NCI-H2171 (cell line): ENCODE measurements around the gene FTSJ3.
"Not testable (repeated sequence)": the region's sequence is repeated elsewhere in the genome, so short reads cannot be mapped to it uniquely, and the experiment has no call there.

ENCODE experiments used
- DNase-seq: peaks from one replicate; lab custom pipeline; 2025; lab: John Stamatoyannopoulos, UW

Gene FTSJ3

DNA sequence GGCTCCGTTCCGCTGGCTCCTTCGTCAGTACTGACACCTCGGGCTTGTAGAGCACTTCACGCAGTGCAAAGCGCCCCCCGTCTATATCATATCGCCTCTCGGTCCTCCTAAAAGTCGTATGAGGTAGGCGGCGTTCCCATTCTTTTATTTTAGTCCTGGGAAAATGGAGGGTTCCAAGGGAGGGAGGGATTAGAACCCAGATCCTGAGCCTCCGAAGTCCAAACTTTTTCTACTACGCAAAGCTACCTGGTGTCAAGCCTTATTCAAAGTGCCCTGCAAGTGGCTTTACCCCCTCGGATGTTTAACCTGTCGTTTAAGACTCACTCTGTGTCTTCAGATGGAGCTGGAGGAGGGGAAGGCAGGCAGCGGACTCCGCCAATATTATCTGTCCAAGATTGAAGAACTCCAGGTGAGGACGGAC lies 348 bp upstream of the FTSJ3 start:
- DNase-seq, result no peak

DNA sequence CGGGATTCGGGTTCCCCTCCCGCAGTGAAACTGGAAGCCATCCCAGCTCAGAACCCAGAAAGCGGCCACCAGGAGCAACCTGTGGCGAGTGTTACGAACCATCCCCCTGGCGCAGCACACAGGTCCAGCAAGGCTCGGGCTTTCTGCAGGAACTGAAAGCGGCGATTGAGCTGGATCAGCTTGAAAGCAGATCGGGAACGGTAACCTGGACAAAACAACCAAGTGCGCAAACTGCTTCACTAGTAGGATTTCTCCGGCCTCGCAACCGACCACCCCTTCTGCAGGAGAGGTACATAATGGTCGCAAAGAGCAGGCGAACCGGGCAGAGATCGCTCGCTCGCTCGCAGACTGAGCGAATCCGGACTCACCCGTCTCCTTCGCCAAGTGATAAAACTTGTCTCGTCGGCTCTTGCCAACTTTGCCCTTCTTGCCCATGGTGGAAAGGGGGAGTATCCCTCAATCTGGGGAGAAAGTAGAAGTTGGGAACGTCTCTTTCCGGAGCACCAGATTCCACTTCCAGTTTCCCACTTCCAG lies 928 bp downstream of the FTSJ3 start:
- DNase-seq, result no peak

DNA sequence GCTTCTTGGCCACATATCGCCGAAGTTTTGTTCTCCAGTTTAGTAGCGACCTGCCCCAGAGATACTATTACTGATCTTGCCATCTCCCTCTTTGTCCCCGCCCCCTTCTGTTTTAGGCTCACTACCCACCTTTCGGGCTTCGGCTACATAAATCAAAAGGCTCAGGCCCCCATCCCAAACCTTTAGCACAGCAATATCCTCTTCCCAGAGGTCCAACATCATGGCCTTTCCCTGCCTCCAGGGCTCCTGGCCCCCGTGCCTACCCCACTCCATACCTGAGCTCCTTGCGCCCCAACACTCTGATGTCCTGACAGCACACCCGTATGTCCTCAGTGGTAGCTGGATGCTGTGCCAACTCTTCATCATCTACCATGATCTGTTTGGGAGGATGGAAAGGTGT lies 3.1 kb downstream of the FTSJ3 start:
- no peak for DNase-seq

DNA sequence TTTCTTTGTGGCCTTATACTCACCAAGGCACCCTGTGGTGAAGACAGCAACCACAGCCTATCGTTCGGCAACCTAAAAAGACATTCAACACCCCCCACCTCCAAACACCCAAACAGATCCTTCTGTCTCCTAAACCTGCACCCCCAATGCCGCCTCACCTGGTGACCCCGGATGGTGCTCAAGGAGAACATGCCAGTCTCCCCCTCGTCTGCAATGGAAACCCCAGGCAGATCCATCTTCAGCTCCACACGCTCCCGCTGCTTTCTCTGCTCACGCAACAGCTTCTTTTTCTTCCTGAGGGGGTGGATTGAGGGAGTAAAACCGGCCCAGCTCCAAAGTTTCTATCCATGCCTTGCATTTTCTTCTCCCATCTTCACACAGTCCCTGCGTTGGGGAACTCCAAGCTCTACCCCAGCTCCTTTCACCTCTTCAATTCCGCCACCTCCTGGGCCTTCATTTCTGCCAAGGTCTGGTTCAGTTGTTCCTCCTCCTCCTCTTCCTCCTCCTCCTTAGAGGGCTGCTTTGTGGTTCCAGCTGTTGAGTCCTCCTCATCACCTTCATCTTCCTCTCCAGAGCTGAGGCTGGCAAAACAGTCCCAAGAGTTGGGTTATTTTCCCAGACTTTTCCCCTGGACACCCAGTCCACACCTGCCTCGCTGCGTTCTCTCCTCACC lies 3.7 kb downstream of the FTSJ3 start:
- no peak for DNase-seq

DNA sequence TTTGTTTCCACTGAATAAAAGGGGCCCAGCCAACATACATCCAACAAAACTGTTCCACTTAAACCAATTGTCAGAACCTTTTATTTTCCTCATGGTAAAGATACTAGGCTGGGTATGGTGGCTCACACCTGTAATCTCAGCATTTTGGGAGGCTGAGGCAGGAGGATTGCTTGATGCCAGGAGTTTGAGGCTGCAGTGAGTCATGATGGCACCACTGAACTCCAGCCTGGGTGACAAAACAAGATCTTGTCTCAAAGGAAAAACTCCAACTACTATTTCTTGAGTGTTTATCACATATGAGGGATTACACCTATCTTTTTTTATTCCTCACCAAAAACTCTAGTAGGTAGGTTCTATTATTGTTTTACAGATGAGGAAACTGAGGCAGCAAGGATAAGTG lies 4.9 kb downstream of the FTSJ3 start:
- DNase-seq, result no peak

DNA sequence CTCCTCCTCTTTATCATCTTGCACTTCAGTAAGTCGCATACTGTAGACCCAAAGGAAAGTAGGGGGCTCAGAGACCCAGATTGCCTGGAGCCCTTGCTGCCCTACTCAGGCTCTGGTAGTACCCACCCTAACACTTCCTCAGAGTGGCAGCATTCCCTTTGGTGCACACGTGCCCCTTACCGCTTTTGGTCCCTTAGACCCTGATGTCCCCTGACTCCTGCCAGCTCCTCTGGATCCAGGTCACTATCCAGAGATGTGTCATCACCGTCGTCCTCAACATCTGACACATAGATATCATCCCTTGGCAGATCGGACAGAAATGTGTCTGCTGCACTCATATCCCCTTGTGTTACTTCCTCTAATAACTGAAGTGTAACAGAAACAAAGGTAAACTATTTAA lies 5.7 kb downstream of the FTSJ3 start:
- no peak for DNase-seq

DNA sequence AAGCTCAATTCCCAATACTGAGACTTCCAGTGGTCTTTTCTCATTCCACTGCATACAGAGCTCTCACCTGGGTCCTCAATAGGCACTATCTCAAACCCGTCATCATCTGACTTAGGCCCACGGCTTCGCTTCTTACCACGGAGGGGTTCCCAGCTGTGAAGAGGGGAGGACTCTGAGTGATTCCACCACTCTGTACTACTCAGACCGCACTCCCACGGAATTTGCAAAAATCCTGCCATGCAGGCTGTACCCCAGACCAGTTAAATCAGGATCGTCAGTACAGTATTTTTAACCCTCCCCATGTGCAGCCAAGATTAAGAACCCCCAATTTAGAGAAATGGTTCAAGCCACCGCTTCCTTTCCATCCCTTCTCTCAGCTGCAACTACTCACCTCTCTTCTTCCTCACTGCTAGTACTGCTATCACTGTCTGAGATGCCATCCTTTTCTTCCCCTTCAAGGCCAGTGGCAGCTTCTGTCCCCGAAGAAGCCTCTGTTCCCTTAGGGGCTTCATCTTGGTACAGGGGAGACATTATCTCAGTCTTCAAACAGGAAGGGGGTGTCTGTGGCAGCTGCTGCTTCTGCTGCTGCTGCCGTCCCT lies 6.4 kb downstream of the FTSJ3 start:
- DNase-seq, result no peak

DNA sequence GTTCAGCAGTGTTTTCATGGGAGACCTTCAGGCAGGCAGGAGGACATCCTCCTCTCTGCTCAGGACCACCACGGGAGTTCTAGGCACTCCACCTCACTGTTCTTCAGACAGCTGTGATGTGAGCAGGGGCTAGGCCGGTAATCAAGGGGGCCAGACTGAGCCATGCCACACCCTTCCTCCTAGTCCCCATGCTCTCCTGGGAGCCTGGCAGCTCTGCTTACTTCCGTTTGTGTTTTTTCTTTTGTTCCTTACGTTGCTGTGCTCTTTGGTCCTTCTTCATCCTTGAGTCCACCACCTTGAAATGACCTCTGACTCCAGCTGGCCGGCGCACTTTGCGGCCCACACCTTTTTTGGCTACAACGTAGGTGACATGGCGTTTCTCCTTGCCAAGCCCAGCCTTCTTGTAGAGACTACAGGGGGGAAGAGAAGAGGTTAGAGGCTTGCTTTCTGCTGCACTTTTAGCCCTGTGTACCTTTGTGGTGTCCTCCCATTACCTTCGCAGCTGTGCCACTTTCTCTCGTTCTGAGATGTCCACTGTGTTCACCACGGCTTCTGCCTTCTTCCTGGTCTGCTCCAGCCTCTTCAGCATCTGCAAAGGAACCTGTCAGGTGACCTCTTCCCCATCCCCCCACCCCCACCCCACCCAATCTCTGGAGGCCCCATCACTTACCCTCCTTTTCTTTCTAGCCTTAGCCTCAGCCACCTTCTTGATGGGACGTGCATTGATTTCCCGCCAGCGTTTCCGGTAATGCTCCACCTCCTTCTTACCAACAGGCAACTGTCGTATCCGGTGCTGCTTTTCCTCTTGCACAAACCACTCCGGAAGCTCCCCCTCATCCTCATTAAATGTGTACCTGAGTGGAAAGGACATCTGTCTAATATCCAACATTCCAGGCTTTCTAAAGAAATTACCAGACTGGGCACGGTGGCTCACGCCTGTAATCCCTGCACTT lies 7.6 kb downstream of the FTSJ3 start:
- DNase-seq, result no peak

DNA sequence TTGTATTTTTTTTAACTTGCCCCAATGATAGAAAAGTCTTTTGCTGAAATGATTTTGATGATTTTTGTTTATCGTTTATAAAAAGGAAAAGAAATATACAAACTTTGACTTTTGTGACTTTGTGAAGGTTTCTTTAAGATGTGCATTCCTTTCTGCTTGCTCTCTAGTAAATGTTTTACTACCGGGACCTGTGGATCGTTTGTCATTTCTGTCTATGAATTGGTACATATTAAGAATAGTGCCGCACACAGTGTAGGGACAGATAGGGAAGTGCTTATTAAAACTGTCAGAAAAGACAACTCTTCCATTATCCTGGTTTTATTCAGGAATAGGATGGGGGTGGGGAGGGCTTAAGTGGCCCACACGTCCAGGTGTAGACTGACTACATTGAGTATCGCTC lies 8.3 kb downstream of the FTSJ3 start:
- DNase-seq, result no peak

DNA sequence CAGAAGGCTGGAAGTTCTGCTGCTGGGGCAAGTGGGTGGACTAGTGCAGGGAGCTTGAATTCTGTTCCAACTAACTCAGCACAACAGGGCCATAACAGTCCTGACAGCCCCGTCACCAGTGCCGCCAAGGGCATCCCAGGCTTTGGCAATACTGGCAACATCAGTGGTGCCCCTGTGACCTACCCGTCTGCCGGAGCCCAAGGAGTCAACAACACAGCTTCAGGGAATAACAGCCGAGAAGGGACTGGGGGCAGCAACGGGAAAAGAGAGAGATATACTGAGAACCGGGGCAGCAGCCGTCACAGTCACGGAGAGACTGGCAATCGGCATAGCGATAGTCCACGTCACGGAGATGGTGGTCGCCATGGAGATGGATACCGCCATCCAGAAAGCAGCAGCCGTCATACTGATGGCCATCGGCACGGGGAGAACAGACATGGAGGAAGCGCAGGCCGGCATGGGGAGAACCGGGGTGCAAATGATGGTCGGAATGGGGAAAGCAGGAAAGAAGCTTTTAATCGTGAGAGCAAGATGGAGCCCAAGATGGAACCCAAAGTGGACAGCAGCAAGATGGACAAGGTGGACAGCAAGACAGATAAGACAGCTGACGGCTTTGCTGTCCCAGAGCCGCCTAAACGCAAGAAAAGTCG lies 9.6 kb downstream of the FTSJ3 start:
- DNase-seq, result no peak

DNA sequence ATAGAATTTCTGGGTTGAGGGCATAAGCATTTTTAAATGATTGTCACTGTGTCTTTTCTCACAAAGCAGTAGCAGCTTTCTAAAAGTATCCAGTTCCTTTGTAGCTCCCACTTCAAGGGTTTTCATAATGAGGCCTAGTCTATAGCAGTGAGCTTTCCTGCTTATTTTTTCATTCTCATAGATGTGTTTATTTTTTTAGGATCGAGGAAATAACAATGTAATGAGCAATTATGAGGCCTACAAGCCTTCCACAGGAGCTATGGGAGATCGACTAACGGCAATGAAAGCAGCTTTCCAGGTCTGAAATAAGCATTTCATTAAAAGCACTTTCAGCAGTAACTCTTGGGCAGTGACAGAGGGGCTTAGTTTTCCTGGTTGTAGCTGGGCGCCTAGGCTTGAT lies 10.8 kb downstream of the FTSJ3 start:
- DNase-seq, result no peak

DNA sequence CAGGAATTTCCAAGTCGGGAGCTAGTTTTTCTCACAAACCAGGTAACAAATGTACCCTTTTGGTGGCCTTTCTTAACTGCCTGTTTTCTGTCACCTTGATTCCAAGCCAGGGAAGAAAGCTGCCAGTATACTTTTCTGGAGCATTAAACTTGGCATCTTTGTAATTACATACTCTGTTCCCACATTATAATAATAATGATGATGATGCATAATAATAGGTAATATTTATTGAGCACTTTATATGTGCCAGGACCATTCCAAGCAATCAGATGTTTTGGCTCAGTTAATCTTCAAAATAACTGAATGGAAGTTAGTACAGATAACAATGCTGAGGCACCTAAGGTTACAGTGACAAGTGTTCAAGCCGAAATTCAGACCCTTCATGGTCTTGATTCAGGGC lies 11.3 kb downstream of the FTSJ3 start:
- no peak for DNase-seq

DNA sequence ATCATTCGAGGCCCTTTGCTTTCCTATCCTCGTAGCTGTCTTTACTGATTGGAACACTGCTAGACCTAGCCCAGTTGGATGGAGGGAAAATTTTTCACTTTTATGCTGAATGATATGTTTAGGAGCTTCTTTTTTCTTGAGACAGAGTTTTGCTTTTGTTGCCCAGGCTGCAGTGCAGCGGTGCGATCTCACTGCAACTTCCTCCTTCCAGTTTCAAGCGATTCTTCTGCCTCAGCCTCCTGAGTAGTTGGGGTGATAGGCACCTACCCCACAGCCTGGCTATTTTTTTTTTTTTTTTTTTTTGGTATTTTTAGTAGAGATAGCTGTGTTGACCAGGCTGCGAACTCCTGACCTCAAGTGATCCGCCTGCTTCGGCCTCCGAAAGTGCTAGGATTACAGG lies 17.5 kb downstream of the FTSJ3 start:
- no peak for DNase-seq

DNA sequence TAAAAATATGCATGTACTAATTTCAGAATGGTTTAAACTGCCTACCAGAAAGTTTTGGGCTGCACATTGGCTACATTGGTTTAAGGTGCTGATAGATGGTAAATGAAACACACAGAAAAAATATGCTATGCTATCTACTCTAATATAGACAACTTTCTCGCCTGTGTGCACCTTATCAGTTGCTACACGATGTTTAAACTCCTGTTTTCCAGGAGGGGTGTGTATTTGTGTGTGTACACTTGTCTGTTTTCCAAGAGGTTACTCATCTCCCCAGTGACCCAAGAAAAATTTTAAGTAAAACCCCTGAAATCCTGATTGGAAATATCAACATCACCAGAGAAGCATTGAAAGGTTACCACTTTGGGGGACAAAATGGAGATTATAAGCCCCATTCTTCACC lies 21.9 kb downstream of the FTSJ3 start:
- DNase-seq, result no peak

DNA sequence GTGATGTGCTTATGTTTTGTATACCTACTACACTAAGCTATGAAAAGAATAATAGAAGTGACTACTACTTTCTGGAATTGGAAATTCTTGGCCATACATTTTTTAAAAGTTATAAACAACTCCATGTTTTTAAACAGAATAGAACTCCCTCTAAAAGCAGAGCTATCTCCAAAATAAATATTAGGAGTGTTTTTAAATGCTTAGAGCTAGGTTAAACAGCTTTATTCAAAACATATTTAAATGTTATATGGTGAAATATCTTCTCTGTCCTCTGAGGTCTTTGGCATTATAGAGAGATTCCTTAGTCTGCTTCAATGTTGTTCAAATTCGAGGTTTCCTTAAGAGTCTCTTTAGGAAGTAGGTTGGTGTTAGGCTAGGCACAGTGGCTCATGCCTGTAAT lies 23.1 kb downstream of the FTSJ3 start:
- no peak for DNase-seq

DNA sequence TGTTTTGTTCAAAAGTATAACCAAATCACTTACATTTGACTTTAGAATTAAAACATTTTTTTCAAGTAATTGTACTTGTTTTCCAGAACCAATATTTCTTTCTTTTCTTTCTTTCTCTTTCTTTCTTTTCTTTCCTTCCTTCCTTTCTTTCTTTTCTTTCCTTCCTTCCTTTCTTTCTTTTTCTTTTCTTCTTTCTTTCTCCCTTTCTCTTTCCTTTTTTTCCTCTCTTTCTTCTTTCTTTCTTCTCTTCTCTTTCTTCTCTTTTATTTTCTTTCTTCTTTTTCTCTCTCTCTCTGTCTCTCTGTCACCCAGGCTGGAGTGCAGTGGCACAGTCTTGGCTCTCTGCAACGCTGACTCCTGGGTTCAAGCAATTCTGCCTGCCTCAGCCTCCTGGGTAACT lies 26.7 kb downstream of the FTSJ3 start:
- no peak for DNase-seq

DNA sequence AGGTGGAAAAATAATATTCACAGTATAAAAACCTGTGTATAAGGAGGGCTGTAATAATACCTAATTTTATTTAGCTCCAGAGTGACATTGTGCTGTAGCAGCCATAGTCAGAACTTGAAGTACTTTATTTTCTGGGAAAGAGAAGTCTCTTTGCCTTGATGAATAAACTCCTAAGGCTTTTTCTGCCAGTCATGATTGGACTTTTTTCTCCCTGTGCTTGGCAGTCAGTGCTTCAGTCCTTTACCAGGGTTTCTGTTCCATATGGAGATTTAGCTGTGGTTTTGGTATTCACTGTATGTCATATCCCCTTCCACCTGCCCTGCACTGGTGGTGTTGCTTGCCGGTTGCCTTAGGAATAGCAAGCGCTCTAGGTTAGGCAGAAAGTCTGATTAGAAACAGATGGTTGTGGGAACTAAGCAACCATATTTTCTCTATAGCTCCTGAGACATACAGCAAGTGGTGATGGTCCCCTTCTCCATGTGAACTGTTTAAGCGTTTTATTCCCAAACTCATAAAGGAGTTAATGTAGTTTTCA lies 28.8 kb downstream of the FTSJ3 start:
- DNase-seq, result no peak

DNA sequence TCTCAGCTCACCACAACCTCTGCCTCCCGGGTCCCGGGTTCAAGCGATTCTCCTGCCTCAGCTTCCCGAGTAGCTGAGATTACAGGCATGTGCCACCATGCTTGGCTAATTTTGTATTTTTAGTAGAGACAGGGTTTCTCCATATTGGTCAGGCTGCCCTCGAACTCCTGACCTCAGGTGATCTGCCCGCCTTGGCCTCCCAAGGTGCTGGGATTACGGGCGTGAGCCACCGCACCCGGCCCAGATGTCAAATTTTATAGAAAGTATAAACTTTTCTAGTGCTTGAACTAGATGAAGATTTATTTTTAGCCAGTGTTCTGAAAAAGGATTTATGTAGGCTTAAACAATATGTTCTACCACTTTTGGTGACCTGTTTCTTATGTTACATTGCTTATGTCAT lies 31.1 kb downstream of the FTSJ3 start:
- DNase-seq, result not testable (repeated sequence)

DNA sequence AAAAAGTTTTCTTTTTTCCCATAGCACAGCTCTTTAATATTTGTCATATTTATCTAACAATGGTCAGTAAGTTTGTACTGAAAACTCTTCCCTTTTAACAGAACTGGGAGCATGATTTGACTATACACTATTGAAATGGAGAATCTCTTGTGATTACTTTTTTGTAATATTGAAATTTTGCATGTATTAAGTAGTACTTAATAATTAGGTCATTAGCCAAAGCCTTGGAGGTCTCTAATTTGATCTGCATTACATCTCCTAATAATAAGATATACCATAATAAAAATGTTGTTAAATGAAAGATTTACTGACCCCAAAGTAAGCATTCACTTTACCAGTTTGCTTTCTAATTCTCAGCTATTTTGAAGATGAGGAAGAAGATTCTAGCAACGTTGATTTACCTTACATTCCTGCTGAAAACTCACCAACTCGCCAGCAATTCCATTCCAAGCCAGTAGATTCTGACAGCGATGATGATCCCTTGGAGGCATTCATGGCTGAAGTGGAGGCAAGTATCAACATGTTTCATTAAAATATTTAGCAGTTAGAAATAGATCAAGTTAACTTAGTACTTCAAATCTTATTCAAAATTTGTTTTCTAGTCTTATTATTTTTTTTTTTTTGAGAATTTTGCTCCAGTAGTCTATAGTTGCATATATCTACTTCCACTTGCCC lies 35.3 kb downstream of the FTSJ3 start:
- no peak for DNase-seq

DNA sequence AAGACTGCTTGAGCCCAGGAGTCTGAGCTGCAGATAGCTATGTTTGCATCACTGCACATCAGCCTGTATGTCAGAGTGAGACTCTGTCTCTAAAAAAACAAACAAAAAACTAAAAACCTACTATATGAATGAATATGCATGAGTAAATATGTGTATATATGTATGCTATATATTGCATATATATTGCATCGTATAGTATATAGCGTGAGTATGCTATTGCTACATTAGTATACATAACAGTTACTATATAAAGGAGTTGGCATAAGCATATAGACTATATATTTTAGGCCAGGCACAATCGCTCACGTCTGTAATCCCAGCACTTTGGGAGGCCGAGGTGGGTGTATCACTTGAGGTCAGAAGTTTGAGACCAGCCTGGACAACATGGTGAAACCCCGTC lies 37.4 kb downstream of the FTSJ3 start:
- DNase-seq, result no peak

DNA sequence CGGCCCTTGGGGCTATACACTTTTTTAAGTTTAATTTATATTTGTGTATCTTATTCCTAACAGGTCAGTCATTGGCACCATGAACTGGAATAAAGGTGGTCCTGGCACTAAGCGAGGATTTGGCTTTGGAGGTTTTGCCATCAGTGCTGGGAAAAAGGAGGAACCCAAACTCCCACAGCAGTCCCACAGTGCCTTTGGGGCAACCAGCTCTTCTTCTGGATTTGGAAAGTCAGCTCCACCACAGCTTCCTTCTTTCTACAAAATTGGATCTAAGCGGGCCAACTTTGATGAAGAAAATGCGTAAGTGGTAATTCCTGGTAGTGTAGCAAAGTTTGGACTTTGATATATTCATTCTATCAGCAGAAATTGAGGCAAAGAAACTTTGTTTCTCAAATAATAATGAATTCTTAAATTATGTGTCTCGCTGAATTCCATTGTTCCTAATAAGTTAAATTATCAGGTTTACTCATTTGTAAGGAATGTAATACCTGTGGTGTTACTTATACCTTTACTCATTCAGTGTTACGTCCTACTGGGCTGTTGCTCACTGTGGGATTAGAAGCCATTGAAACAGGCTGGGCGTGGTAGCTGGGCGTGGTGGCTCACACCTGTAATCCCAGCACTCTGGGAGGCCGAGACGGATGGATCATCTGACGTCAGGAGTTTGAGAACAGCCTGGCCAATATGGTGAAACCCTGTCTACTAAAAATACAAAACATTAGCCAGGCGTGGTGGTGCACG lies 40.3 kb downstream of the FTSJ3 start:
- DNase-seq, result no peak
